GM19351 (cell line): ENCODE results near the gene CHD6.

Source experiments
- ATAC-seq: cut with Tn5 transposase; IDR thresholded peaks from one replicate; pipeline ENCODE4 v1.9.1; 2021; ENCODE audit warnings: mild to moderate bottlenecking, moderate library complexity; ENCODE audit not compliant: unreplicated experiment

CHD6 gene

DNA sequence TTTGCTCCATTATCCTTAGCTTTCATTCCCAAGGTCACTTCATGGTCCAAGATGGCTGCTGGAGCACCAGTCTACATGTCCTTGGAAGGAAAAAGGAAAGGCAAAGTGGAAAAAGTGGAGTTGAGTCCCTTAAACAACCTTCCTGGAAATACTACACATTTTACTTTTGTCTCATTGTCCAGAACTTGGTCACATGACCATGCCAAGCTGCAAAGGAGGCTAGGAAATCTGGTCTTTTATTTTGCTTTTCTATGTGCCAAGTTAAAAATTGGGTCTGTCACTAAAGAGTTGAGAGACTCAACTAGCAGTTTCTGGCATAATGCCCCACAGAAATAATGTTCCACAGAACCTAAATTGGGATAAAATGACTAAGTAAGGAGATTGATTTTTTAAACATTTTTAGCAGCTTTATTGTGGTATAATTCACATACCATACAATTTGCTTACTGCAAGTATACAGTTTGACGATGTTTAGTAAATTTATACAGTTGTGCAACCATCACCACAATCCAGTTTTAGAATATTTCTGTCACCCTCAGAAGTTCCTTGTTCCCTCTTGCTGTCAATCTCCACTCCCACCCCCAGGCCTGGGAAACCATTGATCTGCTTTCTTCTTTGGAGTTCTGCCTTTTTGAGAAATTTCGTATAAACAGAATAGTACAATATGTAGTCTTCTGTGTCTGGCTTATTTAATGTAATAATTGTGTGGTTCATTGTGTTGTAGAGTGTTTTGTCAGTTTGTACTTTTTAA is 5.6 kb upstream of the CHD6 start:
- no peak for ATAC-seq

DNA sequence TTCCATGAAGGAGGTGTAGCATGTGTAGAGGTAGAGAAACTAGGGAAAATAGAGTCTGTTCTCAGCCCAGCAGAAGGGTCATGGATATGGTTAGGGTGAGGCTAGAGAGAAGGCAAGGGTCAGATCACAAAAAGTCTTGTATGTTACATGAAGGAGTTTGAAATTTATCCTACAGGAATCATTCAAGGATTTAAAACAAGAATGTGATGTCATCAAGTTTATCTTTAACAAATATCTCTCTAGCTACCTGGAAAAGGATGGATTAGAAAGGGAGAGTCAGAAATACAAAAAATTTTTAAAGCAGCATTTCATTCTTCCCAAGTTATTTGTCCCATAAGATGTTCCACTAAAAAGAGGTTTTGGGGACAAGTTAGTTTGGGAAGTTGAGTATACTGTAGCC is 4.4 kb upstream of the CHD6 start:
- no peak for ATAC-seq

DNA sequence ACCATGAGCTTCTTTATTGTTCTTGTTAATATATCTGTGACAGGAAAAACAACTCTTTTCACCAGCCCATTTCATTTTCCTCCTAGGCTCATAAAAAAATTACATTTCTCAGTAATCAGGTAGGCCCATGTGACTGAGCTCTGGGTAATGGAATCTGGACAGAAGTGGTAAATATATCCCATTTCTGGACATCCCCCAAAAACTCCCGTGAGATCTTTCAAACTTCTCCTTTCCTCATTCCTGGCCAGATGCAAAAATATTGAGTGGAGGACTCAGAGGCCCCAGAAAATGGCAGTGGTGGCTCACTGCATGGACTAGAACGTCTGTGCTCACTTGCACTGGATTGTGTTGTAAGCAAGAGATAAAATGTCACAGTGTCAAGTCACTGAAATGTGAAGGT is 3.8 kb upstream of the CHD6 start:
- no peak for ATAC-seq

DNA sequence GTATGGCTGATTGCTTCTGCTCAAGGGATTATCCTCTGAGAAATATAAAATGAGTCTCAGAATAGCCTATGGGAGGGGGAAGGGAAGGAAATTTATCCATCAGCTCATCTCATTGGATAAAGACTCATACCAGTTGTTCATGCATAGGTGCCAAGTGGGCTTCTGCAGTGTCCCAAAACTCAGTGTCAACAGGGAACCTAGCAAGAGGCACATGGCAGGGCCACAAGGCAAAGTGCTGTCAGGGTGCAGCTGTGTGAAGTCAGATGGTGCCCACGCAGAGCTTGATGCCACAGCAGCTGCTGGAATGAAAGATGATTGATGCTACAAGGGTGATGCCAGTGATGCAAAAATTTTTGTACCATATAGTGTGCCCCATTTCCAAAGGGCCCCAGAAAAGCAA is 3.2 kb upstream of the CHD6 start:
- no peak for ATAC-seq

DNA sequence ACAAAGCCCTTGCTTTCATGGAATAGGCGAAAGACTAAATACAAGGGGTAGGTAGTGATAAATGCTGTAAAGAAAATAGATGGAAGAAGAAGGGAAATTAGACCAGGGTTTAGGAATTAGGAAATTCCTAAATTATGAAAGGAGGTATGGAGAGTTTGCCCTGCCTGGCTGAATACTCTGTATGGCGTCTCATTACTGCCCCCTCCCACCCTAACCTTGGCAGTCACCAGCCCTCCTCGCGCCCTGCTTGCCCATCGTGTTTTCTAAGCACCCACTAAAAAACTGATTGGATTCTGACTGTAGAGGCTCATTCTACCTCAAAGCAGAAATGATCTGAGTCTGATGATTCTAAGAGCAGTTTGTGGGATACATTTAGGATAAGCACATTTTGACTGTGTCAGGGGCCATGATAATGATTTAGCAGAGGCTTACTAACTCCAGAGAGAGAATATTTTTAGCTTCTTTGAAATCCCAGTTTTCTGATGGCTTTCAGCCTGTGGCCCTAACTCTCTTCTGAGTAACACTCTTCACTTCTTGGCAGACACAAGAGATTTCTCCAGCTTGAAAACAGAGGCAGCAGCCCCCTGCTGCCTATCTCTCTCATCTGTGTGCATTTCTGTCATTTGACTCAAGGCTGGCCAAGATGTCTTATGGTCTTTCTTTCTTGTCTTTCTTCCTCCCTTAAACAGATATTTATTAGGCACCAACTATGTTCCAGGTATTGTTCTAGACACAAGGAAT is 1.4 kb upstream of the CHD6 start:
- ATAC-seq: no peak

DNA sequence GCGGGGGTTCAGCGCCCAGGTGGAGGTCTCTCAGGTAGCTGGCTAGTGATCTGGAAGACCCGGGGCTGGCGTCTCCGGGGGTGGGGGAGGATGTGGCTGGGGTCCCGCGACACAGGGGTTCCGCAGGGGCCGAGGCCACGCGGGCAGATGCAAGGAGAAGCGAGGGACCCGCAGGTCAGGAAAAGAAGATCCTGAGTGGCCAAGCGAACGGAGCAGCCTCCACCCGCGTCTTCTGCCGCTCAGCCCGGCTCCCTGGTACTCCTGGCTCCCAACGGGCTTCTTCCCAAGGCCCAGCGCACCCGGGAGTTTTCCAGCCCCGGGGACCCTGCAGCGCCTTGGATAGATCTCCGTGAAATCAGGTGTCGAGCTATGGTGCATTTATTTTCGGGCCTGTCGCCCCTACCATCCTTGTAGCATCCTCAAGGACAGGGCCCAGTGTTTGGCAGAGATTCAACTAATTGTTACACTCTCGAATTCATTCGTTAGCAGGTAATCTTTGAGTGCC is 682 bp upstream of the CHD6 start:
- ATAC-seq: no peak

DNA sequence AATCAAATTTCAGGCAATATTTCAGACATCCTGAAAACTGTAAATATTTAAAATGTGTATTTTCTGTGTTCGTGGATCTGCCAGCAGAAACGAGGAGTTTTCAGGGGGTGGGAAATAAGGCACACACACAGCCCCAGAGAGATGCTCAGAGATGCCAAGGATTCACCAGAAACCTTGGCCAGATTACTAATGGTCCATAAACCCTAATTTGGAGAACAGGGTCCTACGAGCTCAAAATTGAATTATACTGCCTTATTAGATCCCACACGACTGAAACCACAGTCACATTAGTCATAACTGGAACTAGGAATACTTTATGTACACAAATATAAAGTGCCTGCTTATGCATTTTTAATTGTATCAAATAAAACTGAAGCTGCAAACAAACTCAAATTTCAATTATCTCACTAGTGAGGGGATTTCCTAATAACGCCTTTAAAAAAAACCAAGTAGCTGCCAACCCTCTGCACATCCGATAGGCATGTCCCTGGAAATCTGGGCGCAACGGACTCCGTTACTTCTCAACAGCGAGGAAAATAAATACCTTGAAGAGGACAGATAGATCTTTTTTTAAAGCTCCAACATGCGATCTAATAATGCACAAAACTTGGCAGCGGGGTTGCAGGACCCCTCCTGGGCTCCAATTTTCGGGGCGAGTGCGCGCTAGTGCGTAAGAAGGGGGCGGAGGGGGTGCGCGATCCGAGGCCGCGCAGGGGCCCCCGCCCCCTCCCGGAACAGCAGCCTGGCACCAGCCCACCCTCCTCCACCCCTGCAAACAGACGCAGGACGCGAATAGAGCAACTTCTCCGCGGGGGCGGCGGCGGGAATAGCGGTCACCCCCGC is 897 bp downstream of the CHD6 start:
- ATAC-seq: peak; percentile 24

DNA sequence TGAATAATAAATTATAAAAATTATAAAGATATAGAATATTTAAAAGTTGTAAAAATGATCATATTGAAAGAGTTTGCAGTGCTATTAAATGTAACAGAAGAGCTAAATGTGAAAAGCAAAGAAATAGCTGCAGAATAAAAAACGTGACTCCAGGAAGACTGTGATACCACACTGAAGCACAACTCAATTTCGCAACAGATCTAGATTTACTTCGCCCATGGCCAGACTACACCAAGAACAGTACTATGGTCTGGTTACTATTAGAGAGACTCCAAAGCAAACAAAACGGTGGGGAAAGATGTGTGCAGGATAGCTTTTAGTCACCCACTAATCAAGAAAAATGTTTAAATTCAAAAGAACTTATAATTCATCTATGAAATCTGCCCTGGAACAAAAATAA is 1.9 kb downstream of the CHD6 start:
- ATAC-seq: no peak

DNA sequence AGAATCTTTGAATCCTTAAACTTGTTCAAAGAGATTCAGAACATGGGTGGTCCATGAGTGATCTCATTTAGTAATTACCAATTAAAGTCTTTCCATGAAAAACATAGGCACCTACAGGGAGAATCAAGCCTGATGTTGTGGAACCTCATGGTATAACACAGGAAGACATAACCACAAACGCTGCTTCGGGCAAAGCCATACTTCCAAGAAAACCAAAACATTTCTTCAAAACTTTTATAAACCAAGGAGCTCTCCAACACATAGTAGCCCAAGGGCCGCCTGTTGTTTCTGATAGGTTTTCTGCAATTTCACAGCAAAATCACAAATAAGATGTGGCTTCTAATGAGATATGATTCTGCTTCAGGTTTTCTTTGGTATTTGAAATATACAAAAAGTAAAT is 2.5 kb downstream of the CHD6 start:
- ATAC-seq: no peak

DNA sequence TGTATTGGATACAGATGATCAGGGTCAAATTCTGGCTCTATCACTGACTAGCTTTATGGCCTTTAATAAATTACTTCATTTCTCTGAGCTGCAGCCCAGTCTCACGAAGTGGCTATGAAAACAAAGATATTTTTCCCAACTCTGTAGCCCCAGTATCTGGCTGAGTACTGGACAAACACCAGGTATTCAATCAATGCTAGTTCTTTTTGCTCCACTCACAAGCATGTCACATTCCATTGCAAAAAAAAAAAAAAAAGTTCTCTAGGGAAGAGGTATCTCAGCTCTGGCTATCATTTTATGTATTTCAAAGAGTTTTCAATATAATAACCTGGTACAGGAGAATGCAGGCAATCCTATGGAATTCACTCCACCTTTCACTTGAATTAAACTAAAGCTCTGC is 3.1 kb downstream of the CHD6 start:
- ATAC-seq: no peak

DNA sequence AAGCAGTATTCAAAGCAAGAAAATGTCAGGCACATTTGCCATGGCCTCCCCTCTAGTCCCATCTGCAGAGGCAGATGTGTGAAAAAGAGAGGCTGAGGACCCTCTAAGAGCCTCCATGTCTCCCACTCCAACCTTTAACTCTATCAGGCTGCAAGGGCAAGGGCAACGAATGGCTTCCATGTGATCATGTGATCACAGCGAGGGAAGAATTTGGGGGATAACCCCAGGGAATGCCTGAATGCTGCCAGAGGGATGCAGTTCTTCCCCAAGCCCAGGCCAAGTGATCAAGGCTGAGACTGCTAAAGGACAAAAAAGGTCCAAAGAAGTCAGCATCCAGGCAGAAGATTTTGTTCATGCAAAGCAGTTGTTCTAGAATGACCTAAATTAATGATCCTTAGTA is 4.9 kb downstream of the CHD6 start:
- no peak for ATAC-seq

DNA sequence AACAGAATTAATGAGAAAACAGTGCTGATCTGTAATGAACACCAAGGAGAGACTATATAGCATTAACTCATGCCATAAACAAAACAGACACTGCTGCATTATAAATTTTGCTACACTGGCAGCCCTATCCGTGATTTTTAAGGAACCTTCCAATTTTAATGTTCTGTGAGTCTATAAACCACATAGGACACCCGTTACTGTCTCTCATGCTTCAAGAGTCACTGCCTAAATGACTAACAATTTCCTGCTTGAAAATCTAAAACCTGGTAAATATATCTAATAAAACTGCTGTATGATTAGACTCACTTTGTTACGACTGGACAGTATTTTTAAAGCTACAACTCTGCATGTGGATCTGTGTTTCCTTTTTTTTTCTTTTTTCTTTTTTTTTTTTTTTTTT is 8.7 kb downstream of the CHD6 start:
- ATAC-seq: no peak

DNA sequence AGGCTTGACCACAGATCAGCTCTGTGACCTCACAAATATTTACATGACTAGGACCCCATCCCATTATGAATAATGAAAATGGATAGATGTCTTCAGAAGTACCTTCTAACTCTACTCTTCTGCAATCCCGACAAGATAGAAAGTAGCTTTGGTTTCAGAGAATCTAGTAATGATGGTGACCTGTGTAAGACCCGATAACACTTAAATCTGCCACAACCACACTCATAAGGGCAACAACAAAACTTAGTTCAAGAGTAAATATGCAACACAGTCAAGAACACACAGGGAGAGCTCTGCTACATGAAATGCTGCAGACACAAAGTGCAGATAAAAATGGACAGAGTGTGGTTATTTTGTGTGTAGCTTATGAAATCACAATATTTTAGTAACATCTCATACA is 9.6 kb downstream of the CHD6 start:
- ATAC-seq: no peak

DNA sequence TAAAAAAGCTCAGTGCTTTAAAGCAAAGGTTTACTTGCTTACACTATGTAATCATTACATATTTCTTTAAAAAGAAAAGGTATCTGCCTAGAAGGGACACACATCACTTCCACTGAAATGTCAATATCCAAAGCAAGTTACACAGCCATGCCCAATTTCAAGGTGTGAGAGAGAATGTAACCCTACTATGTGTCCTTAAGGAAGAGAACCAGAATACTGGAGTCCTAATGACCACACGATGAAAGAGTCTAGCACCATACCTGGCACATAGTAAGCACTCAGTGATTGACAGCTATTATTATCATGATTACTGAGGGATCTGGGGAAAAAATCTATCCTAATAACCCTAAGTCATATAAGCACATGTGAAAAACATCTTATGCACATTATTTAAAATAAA is 10.4 kb downstream of the CHD6 start:
- no peak for ATAC-seq

DNA sequence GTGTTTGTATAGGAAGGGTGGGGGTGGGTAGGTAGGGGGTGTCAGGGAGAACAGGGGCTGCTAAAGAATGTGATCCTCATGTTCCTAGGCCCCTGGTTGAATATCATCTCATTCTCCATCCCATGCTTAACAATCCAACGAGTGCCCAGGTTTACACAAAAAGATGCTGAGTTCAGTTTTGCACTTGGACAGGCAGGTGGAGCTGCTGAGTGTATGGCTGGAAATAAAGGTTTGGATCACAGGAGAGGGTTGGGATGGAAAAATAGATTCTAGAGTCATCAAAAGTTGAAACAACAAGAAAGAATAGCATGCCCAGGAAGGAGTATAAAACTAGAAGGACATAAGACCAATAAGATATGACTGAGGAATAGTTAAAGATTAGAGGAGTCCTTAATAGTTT is 14.2 kb downstream of the CHD6 start:
- ATAC-seq: no peak

DNA sequence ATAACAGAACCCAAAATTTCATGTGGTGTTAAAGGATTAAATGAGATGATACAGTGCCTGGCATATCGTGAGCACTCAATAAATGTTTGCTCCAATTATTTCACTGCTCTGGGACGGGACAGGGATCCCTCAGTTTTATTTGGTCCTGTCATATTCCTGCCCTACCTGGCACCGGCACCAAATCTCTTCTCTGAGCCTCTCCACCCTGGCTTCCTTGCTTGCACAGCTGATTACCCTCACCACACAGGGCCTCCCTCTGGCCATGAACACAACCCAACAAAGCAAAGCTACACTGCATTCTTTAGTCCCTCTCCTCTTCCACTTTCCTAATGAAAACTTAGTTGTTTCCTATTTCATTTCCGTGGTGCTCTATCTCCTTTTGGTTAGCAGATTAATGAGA is 16.4 kb downstream of the CHD6 start:
- no peak for ATAC-seq

DNA sequence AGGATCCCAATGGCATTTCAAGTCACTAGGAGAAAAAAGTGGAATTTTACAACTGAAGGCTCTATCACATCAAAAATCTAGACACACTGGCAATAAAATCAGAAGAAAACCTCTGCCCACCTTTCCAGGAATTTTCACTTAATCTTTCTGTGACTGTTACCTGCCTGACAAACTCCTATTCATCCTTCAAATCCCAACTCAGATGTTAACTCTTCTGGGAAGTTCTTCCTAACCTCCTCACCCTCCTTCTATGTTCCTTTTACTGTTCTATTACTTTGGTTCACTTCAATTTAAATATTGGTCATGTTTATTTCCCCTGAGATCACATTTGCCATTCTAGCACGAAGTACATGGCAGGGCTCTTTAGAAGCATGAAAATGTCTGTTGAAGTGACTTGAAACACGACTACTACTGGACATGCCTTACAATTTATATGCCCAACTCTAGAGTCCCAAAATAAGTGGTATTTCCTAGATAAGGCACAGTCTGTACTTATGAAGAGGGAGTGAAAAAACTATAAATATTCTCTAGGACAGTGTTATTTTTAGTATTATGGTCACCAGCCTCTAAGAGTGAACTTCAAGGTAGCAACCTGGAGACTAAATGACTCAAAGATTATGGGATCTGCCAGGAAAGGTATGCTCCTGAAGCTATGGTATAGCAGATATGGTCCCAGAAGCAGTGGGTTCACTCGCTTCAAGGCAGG is 17.1 kb downstream of the CHD6 start:
- ATAC-seq: no peak

DNA sequence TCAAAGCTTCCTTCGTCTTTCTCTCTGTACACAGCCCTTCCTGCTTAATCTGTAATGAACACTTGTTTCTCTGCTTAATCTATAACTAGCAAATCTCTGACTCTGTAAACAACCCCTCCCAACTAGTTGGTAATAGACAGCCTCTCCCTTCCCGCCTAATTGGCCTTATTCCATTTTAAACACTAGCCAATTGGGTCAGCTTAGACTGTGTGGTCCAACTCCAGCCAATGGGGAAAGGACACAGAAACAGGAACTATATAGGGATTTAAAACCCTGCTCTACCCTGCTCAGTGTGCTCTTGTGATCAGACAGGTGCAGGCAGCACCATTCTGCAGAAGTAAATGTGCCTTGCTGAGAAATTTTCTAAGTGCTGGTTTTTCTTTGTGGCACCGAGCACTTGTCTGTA is 18.5 kb downstream of the CHD6 start:
- no peak for ATAC-seq

DNA sequence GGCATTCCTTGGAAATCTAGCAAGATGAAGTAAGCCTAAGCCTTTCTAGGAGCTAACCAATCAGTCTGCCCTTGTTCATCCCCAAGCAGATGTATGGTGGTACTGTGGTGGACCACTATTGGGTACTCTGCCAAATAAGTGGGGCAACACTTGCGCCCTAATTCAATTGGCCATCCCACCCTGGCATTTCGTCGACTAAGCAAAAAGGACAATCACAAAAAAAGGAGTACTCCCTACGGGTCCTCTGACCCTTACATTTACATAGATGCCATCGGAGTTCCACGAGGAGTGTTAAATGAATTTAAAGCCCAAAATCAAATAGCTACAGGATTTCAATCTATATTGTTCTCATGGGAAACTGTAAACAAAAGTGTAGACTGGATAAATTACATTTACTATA is 19.5 kb downstream of the CHD6 start:
- ATAC-seq: no peak

DNA sequence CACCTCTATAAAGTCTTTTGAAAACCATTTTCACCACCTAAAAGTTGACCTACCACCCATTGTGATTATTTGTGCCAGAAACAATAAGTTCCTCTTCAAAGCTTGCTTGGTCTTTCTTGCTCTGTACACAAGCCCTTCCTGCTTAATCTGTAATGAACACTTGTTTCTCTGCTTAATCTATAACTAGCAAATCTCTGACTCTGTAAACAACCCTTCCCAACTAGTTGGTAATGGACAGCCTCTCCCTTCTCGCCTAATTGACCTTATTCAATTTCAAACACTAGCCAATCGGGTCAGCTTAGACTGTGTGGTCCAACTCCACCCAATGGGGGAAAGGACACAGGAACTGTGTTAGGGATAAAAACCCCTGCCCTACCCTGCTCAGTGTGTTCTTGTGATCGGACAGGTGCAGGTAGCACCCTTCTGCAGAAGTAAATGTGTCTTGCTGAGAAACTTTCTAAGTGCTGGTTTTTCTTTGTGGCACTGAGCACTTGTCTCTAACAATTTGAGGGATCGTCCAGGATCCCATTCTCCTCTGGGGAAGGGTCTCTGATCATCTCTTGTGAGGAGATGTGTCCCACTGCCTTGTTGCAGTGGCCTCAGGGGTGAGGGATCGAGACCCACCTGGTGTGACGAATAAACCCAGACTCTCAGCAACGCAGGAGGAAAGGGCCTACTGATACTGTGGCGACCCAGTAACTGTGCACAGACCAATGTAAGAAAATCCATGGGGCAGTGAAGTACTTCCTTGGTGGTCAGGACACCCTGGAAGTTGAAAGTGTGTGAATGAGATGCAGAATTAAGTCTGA is 23.5 kb downstream of the CHD6 start:
- no peak for ATAC-seq
